A673 (cell line): ENCODE data around the gene ANKS1B. TPM values are rescaled to one million over a fixed set of nuclear protein-coding genes. Genes with fewer than 3 reads are reported as not detected.

Experiments
- BruUV-seq: library from RNA; stranded (reverse); fragments of 400-500 nt; replicated peaks from 2 replicates; lab custom pipeline; 2021; lab: Mats Ljungman, UMichigan
- CTCF ChIA-PET: fragments of 300-600 bp; sonication (Branson Sonifier 250); formaldehyde crosslinking; loops from one replicate; lab custom pipeline; 2022; ENCODE audit warnings: antibody characterized with exemption; lab: Charles Lee
- POLR2A ChIA-PET: fragments of 300-600 bp; sonication (Branson Sonifier 250); formaldehyde crosslinking; loops from one replicate; lab custom pipeline; 2022; ENCODE audit warnings: antibody characterized with exemption; ENCODE audit not compliant: low non-redundant PET; lab: Charles Lee
- DNase-seq: peaks from one replicate; pipeline ENCODE4 v3.0.0-alpha.2; 2015; ENCODE audit warnings: low spot score
- H3K27ac ChIP-seq: fragments of 200-600 bp; sonication (generic); 2 replicates; pipeline ENCODE4 v1.5.1; 2016; ENCODE audit warnings: mixed run types, low read depth, mild to moderate bottlenecking, mixed read lengths, antibody characterized with exemption, low read length; ENCODE audit not compliant: poor library complexity, severe bottlenecking
- H3K27me3 ChIP-seq: fragments of 200-600 bp; sonication (generic); replicated peaks from 2 replicates; pipeline ENCODE4 v1.6.1; 2017; ENCODE audit warnings: mixed run types, low read depth, mild to moderate bottlenecking, mixed read lengths, antibody characterized with exemption, low read length; ENCODE audit not compliant: insufficient read depth, poor library complexity
- H3K36me3 ChIP-seq: fragments of 200-600 bp; sonication (generic); 2 replicates; pipeline ENCODE4 v1.6.1; 2016; ENCODE audit warnings: mixed run types, mild to moderate bottlenecking, mixed read lengths, antibody characterized with exemption, low read length; ENCODE audit not compliant: insufficient read depth, poor library complexity, severe bottlenecking
- H3K4me1 ChIP-seq: fragments of 200-600 bp; sonication (generic); 2 replicates; pipeline ENCODE4 v1.6.1; 2017; ENCODE audit warnings: mixed run types, mild to moderate bottlenecking, mixed read lengths, antibody characterized with exemption, low read length; ENCODE audit not compliant: insufficient read depth, poor library complexity, severe bottlenecking
- H3K4me3 ChIP-seq: fragments of 200-600 bp; sonication (generic); 2 replicates; pipeline ENCODE4 v1.5.1; 2016; ENCODE audit warnings: low read depth, mixed run types, mild to moderate bottlenecking, mixed read lengths, low read length; ENCODE audit not compliant: poor library complexity, severe bottlenecking
- H3K9me3 ChIP-seq: fragments of 200-600 bp; sonication (generic); 2 replicates; pipeline ENCODE4 v1.6.1; 2016; ENCODE audit warnings: mixed run types, low read depth, mild to moderate bottlenecking, mixed read lengths, antibody characterized with exemption, low read length; ENCODE audit not compliant: poor library complexity, severe bottlenecking
- CTCF ChIP-seq: fragments of 300-800, 200-600 bp; sonication (generic); conservative IDR thresholded peaks from 2 replicates; pipeline ENCODE4 v1.5.1; 2017; ENCODE audit warnings: low read depth, mild to moderate bottlenecking, antibody characterized with exemption, low read length, moderate library complexity, mixed read lengths
- EZH2 ChIP-seq: fragments of 200-600 bp; sonication (generic); IDR thresholded peaks from 2 replicates; pipeline ENCODE4 v1.6.1; 2017; ENCODE audit warnings: borderline replicate concordance, low read depth, mild to moderate bottlenecking, mixed read lengths, antibody characterized with exemption, low read length; ENCODE audit not compliant: poor library complexity, severe bottlenecking
- intact Hi-C: fragments of 100-400 bp; cut with micrococcal nuclease; formaldehyde crosslinking; loops from one replicate; pipeline ENCODE4 v1.10.0; 2022; ENCODE audit not compliant: unreplicated experiment
- total RNA-seq: library from RNA; stranded (reverse); gene quantifications from 2 replicates; pipeline ENCODE4 v1.2.3, GENCODE V29; 2021

Gene ANKS1B
- total RNA-seq, 1 experiment from 2014 or later: 0.99 TPM

GRCh38 chr12:99146185-99146584, 838.6 kb downstream of the ANKS1B start:
- intact Hi-C loops: no loop called here
- TF ChIP-seq EZH2: no peak
- TF ChIP-seq CTCF: no peak
- CTCF ChIA-PET: no interaction called here
- no peaks in the 10 kb centered on the region for H3K36me3 ChIP-seq
- POLR2A ChIA-PET: no interaction called here
- H3K4me3 ChIP-seq: no peak overlapping the region
- no peaks in the 10 kb centered on the region for H3K27me3 ChIP-seq
- no peaks in the 10 kb centered on the region for H3K4me1 ChIP-seq
- H3K9me3 ChIP-seq: no peaks in the 10 kb centered on the region
- no peak overlapping the region for H3K27ac ChIP-seq
- BruUV-seq: no TSS peak
- DNase-seq: no peak

GRCh38 chr12:99142651-99143050, 842.1 kb downstream of the ANKS1B start:
- intact Hi-C loops: no loop called here

GRCh38 chr12:99140017-99140720, 844.6 kb downstream of the ANKS1B start:
- no peaks in the 10 kb centered on the region for H3K9me3 ChIP-seq
- H3K27ac ChIP-seq: no peak overlapping the region
- ChIA-PET POLR2A (no interaction called here), CTCF (no interaction called here)
- H3K4me1 ChIP-seq: no peaks in the 10 kb centered on the region
- H3K36me3 ChIP-seq: no peaks in the 10 kb centered on the region
- H3K4me3 ChIP-seq: no peak overlapping the region
- intact Hi-C loops: no loop called here
- no peak for TF ChIP-seq CTCF
- TF ChIP-seq EZH2: no peak
- no peaks in the 10 kb centered on the region for H3K27me3 ChIP-seq
- no peak for DNase-seq
- no TSS peak for BruUV-seq

More at GRCh38 chr12:99142651-99143050, 842.1 kb downstream of the ANKS1B start:
- TF ChIP-seq CTCF: no peak
- no peak for TF ChIP-seq EZH2
- no peak overlapping the region for H3K27ac ChIP-seq
- no peaks in the 10 kb centered on the region for H3K4me1 ChIP-seq
- no peaks in the 10 kb centered on the region for H3K9me3 ChIP-seq
- H3K27me3 ChIP-seq: no peaks in the 10 kb centered on the region
- no peak for DNase-seq
- CTCF ChIA-PET: no interaction called here
- H3K36me3 ChIP-seq: no peaks in the 10 kb centered on the region
- POLR2A ChIA-PET: no interaction called here
- no TSS peak for BruUV-seq
- H3K4me3 ChIP-seq: no peak overlapping the region
